Adipocyte (in vitro differentiated cells): ENCODE data around the gene LRIG1.

ENCODE experiments used
- DNase-seq: peaks from one replicate; pipeline ENCODE4 v3.0.0-alpha.2; 2015; ENCODE audit warnings: low read depth
- H3K27me3 ChIP-seq: replicated peaks from 2 replicates; pipeline ENCODE4 v1.7.0; 2013; ENCODE audit warnings: mild to moderate bottlenecking, low read length, moderate library complexity; ENCODE audit not compliant: control insufficient read depth, insufficient read depth
- H3K36me3 ChIP-seq: 2 replicates; pipeline ENCODE4 v1.7.0; 2013; ENCODE audit warnings: low read length, mild to moderate bottlenecking, moderate library complexity; ENCODE audit not compliant: control insufficient read depth, insufficient read depth, severe bottlenecking
- H3K4me1 ChIP-seq: 2 replicates; pipeline ENCODE4 v1.7.0; 2013; ENCODE audit warnings: mild to moderate bottlenecking, low read length, moderate library complexity; ENCODE audit not compliant: control insufficient read depth, insufficient read depth
- H3K4me3 ChIP-seq: 2 replicates; pipeline ENCODE4 v1.7.0; 2013; ENCODE audit warnings: mild to moderate bottlenecking, low read length, moderate library complexity
- H3K9ac ChIP-seq: 2 replicates; pipeline ENCODE4 v1.7.0; 2013; ENCODE audit warnings: mild to moderate bottlenecking, low read length, moderate library complexity
- H3K9me3 ChIP-seq: 2 replicates; pipeline ENCODE4 v1.7.0; 2013; ENCODE audit warnings: mild to moderate bottlenecking, low read length, moderate library complexity; ENCODE audit not compliant: control insufficient read depth

Gene LRIG1

DNA sequence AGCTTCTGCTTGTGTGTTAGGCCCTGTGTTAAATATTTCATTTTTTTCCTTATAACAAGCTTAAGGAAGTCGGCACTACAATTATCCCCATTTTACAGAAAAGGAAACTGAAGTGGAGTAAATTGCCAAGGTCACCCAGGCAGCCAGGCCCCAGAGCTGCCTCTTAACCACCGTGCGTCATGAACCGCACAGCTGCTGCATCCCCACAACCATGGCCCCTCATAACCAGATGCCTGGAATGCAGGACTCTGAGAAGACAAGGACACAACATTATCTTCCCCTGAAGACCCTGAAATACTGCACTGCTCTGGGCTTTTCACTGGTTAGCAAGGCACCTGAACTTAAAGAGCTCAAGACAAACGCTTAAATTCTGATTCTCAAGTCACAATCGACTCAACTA is 14.6 kb downstream of the LRIG1 start:
- Histone ChIP-seq H3K27me3 (no peaks in the 10 kb centered on the region), H3K36me3 (no peaks in the 10 kb centered on the region), H3K4me3 (no peak overlapping the region), H3K9me3 (no peaks in the 10 kb centered on the region), H3K9ac (no peak overlapping the region), H3K4me1 (peaks cover 34% of the 10 kb centered on the region)
- DNase-seq: no peak

DNA sequence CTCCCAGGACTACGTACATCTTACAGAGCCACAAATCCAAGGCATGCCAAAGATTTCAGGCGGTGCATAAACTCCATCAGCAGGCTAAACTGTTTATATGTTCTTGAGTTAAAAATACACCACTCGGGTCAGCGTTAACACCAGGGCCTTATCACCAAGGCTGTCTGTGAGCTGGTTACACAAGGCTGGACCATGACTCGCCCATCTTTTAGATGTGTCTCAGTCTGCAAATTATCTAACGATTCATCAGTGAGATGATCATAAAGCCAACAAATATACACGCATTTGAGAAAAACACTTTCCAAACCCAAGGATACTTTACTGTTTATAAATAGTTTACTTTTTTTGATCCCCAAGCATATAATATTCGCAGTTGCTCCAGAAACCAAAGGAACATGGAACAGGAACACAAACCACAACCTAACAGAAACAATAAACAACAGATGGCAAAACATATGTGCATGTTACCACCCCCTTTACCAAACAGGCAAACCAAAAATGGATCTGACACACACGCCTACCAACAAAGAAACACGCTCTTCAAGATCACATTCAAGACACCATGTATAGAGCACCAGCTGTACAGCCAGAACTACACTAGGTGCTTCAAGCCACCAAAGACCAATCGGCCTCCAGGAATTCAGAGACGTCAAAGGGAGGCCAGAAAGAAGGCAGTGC is 15.4 kb downstream of the LRIG1 start:
- Histone ChIP-seq H3K4me3 (no peak overlapping the region), H3K36me3 (no peaks in the 10 kb centered on the region), H3K27me3 (no peaks in the 10 kb centered on the region), H3K9ac (no peak overlapping the region), H3K4me1 (peaks cover 42% of the 10 kb centered on the region), H3K9me3 (no peaks in the 10 kb centered on the region)
- peak; percentile 47 for DNase-seq

GRCh38 chr3:66484106-66484844 is 16.5 kb downstream of the LRIG1 start:
- peaks cover 47% of the 10 kb centered on the region for H3K4me1 ChIP-seq
- H3K27me3 ChIP-seq: no peaks in the 10 kb centered on the region
- no peak overlapping the region for H3K9ac ChIP-seq
- DNase-seq: no peak
- H3K9me3 ChIP-seq: no peaks in the 10 kb centered on the region
- H3K36me3 ChIP-seq: no peaks in the 10 kb centered on the region
- no peak overlapping the region for H3K4me3 ChIP-seq

DNA sequence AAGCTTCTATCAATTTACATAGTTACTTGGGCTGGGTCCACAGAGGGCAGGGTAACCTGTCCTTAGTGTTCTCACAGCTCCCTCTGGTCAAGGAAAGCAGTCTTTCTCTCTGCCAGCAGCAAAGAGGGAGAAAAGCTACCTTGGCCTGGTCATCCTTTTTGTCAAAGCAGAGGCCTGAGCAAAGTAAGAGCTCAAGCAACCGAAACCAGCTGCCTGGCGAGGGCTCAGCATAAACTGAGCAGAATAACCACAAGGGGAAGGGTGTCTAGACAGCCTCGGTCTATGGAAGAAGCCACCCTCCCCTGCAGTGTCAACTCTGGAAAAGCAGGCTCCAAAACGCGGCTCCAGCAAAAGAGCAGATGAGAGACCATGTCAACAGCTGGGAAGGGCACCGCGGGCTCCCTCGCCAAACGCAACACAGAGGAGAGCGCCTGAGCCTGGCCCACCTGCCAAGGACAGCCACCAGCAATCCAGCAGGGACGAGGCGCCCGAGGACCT is 17.4 kb downstream of the LRIG1 start:
- Histone ChIP-seq H3K36me3 (no peaks in the 10 kb centered on the region), H3K4me1 (peaks cover 47% of the 10 kb centered on the region), H3K27me3 (no peaks in the 10 kb centered on the region), H3K9me3 (no peaks in the 10 kb centered on the region), H3K9ac (no peak overlapping the region), H3K4me3 (no peak overlapping the region)
- no peak for DNase-seq

DNA sequence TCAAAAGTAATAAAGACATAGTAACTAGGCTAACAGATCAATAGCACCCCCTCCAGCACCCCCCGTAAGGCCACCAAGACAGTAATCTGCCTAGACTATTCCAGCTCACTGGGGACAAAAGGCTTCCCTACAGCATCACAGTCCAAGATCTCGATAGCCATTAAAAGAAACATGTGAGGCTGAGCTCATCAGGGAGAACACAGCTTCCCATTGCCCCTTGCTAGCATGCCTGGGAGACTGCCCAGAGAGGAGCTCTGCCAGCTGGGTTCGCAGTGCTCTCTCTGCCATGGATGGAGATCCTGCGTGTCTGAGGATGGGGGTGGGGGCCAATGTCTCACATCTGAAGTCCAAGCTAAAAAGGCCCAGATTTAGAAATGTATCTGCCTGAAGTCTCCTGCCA is 17.8 kb downstream of the LRIG1 start:
- Histone ChIP-seq H3K4me3 (no peak overlapping the region), H3K4me1 (peaks cover 47% of the 10 kb centered on the region), H3K36me3 (no peaks in the 10 kb centered on the region), H3K9me3 (no peaks in the 10 kb centered on the region), H3K27me3 (no peaks in the 10 kb centered on the region), H3K9ac (no peak overlapping the region)
- DNase-seq: no peak

GRCh38 chr3:66482018-66482404 is 18.8 kb downstream of the LRIG1 start:
- no peaks in the 10 kb centered on the region for H3K9me3 ChIP-seq
- peaks cover 39% of the 10 kb centered on the region for H3K4me1 ChIP-seq
- DNase-seq: no peak
- no peaks in the 10 kb centered on the region for H3K36me3 ChIP-seq
- no peak overlapping the region for H3K4me3 ChIP-seq
- H3K9ac ChIP-seq: no peak overlapping the region
- no peaks in the 10 kb centered on the region for H3K27me3 ChIP-seq

DNA sequence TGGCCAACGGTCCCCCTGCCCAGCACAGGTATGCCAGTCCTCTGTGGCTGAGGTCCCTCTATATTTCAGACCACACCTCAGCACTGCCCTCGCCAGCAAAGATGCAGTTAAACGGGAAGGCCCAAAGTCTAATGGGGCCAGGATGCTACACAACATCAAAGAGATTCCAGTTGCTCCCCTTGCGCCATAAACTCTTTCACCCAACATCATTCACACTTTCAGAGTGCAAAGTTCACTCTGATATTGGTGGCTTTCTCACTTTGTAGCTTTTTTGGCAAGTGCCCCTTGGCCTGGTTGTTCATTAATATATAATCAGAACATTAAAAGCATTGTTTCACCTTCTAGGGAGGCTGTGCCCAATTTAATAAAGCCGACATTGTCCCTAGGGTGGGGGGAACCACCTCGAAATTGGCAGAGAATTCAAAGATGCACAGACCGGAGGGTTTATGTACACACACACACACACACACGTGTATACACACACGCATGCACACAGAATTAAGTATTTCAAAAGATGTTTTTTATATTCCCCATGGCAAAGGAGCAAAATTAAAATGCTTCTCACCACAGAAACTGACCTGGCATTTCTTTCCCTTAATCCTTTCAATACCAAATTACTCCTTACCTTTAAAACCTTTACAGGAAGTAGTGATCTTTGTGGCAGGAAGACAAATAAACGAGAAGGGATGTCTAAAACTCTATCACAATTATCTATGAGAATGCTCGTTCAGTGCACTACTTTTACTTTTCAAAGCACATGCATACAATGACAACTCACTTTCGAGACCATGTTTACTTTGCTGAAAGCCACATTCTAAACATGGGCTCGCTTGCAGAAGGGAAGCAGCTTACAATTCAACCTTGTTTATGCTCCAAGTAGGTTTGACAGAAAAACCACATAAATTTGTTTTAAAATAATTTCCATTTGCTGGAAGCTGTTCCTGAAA is 19.5 kb downstream of the LRIG1 start:
- Histone ChIP-seq H3K27me3 (no peaks in the 10 kb centered on the region), H3K9ac (no peak overlapping the region), H3K4me1 (peaks cover 33% of the 10 kb centered on the region), H3K4me3 (no peak overlapping the region), H3K36me3 (no peaks in the 10 kb centered on the region), H3K9me3 (no peaks in the 10 kb centered on the region)
- no peak for DNase-seq

GRCh38 chr3:66480666-66481065 is 20.2 kb downstream of the LRIG1 start:
- peak; percentile 59 for DNase-seq
- H3K4me3 ChIP-seq: no peak overlapping the region
- H3K27me3 ChIP-seq: no peaks in the 10 kb centered on the region
- peaks cover 26% of the 10 kb centered on the region for H3K4me1 ChIP-seq
- H3K36me3 ChIP-seq: no peaks in the 10 kb centered on the region
- H3K9ac ChIP-seq: no peak overlapping the region
- no peaks in the 10 kb centered on the region for H3K9me3 ChIP-seq

- no peaks in the 10 kb centered on the region for H3K36me3 ChIP-seq
- H3K4me3 ChIP-seq: no peak overlapping the region
- H3K9ac ChIP-seq: no peak overlapping the region
- DNase-seq: no peak
- peaks cover 26% of the 10 kb centered on the region for H3K4me1 ChIP-seq
- no peaks in the 10 kb centered on the region for H3K27me3 ChIP-seq
- no peaks in the 10 kb centered on the region for H3K9me3 ChIP-seq
These were observed 21.3 kb downstream of the LRIG1 start for GRCh38 chr3:66479532-66479947.

GRCh38 chr3:66478960-66479359 is 21.9 kb downstream of the LRIG1 start:
- no peak for DNase-seq
- Histone ChIP-seq H3K27me3 (no peaks in the 10 kb centered on the region), H3K4me3 (no peak overlapping the region), H3K36me3 (no peaks in the 10 kb centered on the region), H3K4me1 (peaks cover 26% of the 10 kb centered on the region), H3K9me3 (no peaks in the 10 kb centered on the region), H3K9ac (no peak overlapping the region)

GRCh38 chr3:66477856-66478255 is 23.0 kb downstream of the LRIG1 start:
- Histone ChIP-seq H3K36me3 (no peaks in the 10 kb centered on the region), H3K9ac (no peak overlapping the region), H3K9me3 (no peaks in the 10 kb centered on the region), H3K4me3 (no peak overlapping the region), H3K27me3 (no peaks in the 10 kb centered on the region), H3K4me1 (peaks cover 30% of the 10 kb centered on the region)
- DNase-seq: no peak
